Tibial artery (tissue), 4 donors: ENCODE data around the gene FAM187B.
"Not testable (repeated sequence)": the region's sequence is repeated elsewhere in the genome, so short reads cannot be mapped to it uniquely, and the experiment has no call there.

Source experiments
- DNase-seq, 2 donors: peaks; one replicate each; pipeline ENCODE4 v3.0.0-alpha.2; 2019
- H3K27ac ChIP-seq, 2 donors: fragments of 200-600 bp; sonication (generic) in 1 of 2; 1 replicate in 1 of 2; 2 replicates in 1 of 2; pipeline ENCODE4 v1.5.1; 2018 to 2019; ENCODE audit warnings: mild to moderate bottlenecking in 1 of 2
- H3K27me3 ChIP-seq, 2 donors: fragments of 200-600 bp; sonication (generic) in 1 of 2; one replicate each; pipeline versions ENCODE4 v1.5.1 to v1.6.0; 2016 to 2019
- H3K36me3 ChIP-seq, 3 donors: fragments of 200-600 bp; sonication (generic) in 2 of 3; one replicate each; pipeline ENCODE4 v1.5.1; 2016 to 2019; ENCODE audit warnings: mild to moderate bottlenecking in 2 of 3
- H3K4me1 ChIP-seq, 4 donors: fragments of 200-600 bp; sonication (generic) in 2 of 4; 1 replicate in 3 of 4; 2 replicates in 1 of 4; pipeline ENCODE4 v1.5.1; 2016 to 2019
- H3K4me3 ChIP-seq, 2 donors: fragments of 200-600 bp; sonication (generic) in 1 of 2; 1 replicate in 1 of 2; 2 replicates in 1 of 2; pipeline ENCODE4 v1.5.1; 2018 to 2019; ENCODE audit warnings: mild to moderate bottlenecking in 2 of 2
- H3K9me3 ChIP-seq, 3 donors: fragments of 200-600 bp; sonication (generic) in 1 of 3; one replicate each; pipeline ENCODE4 v1.5.1; 2016 to 2019
- intact Hi-C: fragments of 100-400 bp; cut with DNase I; formaldehyde crosslinking; loops from one replicate; pipeline ENCODE4 v1.15.0; 2023; ENCODE audit warnings: low total_unique reads
- TF ChIP-seq, protein P1 (sequence below), 2 experiments: fragments of 200-600 bp in 1 of 2; fragments of 450-650 bp in 1 of 2; IDR thresholded peaks; one replicate each; pipeline ENCODE4 v1.5.1; 2017 to 2019; ENCODE audit warnings: antibody characterized with exemption in 2 of 2, mild to moderate bottlenecking in 1 of 2, moderate library complexity in 1 of 2

FAM187B gene

DNA sequence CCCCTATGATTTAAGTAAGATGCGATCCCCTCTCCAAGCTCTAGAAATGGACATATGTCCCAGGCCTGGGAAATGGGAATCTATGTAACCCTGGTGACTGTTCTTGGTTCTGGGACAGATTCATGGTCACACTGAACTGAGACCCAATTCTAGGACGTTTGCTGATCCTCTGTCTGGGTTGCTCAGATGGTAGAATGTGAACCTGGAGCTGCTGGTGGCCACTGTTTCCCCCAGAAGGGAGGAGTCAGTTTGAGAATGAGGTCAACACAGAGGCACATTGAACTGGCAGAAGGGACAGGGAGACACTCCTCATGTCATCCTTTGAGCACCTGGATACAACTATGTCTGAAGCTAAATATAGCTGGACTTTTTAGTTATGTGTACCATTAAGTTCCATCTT lies 29.1 kb downstream of the FAM187B start:
- H3K4me1 ChIP-seq, result no peaks in the 10 kb centered on the region
- intact Hi-C loops, result no loop called here
- H3K27ac ChIP-seq, result no peak overlapping the region
- no peaks in the 10 kb centered on the region for H3K36me3 ChIP-seq
- no peaks in the 10 kb centered on the region for H3K9me3 ChIP-seq
- peaks cover 0 to 7% of the 10 kb centered on the region in 2 donors for H3K27me3 ChIP-seq
- no peak overlapping the region for H3K4me3 ChIP-seq
- no peak for DNase-seq
- TF ChIP-seq, protein P1, sequence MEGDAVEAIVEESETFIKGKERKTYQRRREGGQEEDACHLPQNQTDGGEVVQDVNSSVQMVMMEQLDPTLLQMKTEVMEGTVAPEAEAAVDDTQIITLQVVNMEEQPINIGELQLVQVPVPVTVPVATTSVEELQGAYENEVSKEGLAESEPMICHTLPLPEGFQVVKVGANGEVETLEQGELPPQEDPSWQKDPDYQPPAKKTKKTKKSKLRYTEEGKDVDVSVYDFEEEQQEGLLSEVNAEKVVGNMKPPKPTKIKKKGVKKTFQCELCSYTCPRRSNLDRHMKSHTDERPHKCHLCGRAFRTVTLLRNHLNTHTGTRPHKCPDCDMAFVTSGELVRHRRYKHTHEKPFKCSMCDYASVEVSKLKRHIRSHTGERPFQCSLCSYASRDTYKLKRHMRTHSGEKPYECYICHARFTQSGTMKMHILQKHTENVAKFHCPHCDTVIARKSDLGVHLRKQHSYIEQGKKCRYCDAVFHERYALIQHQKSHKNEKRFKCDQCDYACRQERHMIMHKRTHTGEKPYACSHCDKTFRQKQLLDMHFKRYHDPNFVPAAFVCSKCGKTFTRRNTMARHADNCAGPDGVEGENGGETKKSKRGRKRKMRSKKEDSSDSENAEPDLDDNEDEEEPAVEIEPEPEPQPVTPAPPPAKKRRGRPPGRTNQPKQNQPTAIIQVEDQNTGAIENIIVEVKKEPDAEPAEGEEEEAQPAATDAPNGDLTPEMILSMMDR (IDR thresholded peaks at IDR 0.05), result no peak

DNA sequence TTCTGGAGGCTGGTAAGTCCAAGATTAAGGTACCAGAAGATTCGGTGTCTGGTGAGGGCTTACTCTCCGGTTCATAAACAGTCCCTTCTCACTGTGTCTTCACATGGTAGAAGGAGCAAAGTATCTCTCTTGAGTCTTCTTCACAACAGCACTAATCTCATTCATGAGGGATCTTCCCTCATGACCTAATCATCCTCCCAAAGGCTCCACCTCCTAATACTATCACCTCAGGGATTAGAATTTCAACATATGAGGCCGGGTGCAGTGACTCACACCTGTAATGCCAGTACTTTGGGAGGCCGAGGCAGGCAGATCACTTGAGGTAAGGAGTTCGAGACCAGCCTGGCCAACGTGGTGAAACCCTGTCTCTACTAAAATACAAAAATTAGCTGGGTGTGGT lies 31.7 kb downstream of the FAM187B start:
- DNase-seq, H3K9me3 ChIP-seq, intact Hi-C loops, H3K4me3 ChIP-seq, H3K27ac ChIP-seq, H3K4me1 ChIP-seq, H3K36me3 ChIP-seq, H3K27me3 ChIP-seq: not testable (repeated sequence)

DNA sequence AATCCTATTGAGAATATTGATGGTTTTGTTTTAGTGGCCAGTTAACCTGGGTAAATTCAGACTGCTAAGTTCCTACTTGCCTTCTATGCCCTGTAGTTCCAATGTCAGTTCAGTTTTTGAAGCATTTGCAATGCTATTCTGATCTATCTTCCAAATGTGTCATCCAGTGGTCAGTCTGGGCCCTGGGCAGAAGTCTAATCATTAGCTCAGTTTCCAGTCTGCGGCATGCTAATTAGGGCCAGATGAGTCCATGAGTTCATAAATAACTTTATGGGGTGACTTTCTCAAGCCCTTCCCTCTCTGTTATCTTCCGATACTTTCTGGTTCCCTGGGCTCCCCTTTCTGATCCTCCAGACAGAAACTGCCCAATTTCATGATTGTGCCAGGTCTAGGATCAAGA lies 32.7 kb downstream of the FAM187B start:
- Histone ChIP-seq H3K9me3 (peaks cover 0 to 10% (median 0%) of the 10 kb centered on the region in 3 donors), H3K4me3 (no peak overlapping the region), H3K4me1 (no peaks in the 10 kb centered on the region), H3K27me3 (peaks cover 0 to 8% of the 10 kb centered on the region in 2 donors), H3K36me3 (no peaks in the 10 kb centered on the region), H3K27ac (no peak overlapping the region)
- intact Hi-C loops, result no loop called here
- no peak for DNase-seq
- TF ChIP-seq, protein P1 (IDR thresholded peaks at IDR 0.05), result no peak

DNA sequence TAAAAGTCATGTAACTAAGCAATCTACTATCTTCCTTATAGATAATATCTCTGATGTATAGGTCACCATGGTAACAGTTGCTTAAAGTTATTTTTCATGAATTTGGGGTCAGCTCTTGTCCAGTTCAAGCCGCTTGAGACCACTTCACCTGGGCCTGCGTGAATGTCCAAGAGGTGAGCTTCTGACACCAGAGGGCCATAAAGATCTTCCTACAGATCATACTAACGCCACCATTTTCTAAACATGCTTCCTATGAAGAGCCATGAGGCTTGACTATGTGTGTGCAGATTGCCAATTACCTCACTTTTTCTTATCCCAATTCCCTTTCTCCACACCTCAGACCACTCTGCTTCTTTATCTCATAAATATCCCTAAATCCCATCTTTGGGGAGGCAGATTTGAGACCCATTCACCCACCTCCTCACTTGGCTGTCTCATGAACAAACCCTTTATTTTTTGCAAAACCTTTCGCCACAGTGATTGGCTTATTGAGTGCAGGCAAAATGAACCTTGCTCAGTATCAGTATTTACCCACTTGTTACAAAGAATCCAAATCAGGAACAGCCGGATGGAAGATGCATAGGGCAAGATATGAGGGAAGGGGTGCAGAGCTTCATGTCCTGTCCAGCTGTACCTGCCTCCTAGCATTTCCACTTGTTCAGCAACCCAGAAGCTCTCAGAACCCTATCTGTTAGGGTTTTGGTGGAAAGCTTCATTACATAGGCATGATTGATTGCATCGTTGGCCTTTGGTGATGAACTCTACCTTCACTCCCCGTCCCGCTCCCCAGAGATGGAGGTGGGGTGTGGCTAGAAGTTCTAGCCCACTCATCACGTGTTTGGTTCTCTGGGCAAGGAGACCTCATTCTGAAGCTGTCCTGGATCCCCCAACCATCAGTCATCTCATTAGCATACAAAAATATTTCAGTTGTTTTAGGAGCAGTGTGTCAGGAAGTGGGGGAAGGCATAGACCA lies 34.2 kb downstream of the FAM187B start:
- DNase-seq, result no peak
- H3K9me3 ChIP-seq, result peaks cover 0 to 10% (median 0%) of the 10 kb centered on the region in 3 donors
- no peak overlapping the region for H3K27ac ChIP-seq
- peaks cover 0 to 8% of the 10 kb centered on the region in 2 donors for H3K27me3 ChIP-seq
- no peak overlapping the region for H3K4me3 ChIP-seq
- no peaks in the 10 kb centered on the region for H3K36me3 ChIP-seq
- H3K4me1 ChIP-seq, result no peaks in the 10 kb centered on the region
- TF ChIP-seq, protein P1 (IDR thresholded peaks at IDR 0.05), result no peak
- intact Hi-C loops, result no loop called here

DNA sequence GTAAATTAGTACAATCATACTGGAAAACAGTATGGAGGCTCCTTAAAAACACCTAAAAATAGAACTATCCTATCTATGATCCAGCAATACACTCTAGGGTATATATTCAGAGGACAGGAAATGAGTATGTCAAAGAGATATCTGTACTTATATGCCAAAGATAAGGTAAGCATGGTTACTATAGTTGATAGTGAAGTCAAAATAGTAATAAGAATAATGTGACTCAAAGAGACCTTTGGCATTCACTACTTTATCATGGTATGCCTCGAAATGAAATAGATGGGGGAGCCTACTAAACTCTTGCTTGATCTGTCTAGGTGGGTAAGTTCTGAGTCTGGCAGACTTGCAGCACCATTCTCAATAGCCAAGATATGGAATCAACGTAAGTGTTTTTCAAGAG lies 43.7 kb downstream of the FAM187B start:
- no peaks in the 10 kb centered on the region for H3K36me3 ChIP-seq
- H3K27me3 ChIP-seq, result peaks cover 0 to 3% of the 10 kb centered on the region in 2 donors
- H3K4me1 ChIP-seq, result no peaks in the 10 kb centered on the region
- TF ChIP-seq, protein P1 (IDR thresholded peaks at IDR 0.05), result no peak
- peaks cover 2 to 7% (median 6%) of the 10 kb centered on the region in 3 donors for H3K9me3 ChIP-seq
- intact Hi-C loops, result no loop called here
- no peak overlapping the region for H3K4me3 ChIP-seq
- H3K27ac ChIP-seq, result no peak overlapping the region
- no peak for DNase-seq

DNA sequence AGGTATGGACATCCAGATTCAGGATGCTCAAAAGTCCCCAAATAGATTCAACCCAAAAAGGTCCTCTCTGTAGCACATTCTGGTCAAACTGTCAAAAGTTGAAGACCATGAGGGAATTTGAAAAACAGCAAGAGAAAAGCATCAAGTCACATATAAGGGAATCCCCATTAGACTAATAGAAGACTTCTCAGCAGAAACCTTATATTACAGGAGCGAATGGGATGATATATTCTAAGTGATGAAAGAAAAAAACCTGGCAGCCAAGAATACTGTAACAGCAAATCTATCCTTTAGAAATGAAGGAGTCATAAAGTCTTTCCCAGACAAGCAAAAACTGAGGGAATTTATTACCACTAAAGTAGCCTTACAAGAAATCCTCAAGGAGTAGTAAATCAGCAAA lies 44.3 kb downstream of the FAM187B start:
- H3K27ac ChIP-seq, result no peak overlapping the region
- H3K36me3 ChIP-seq, result no peaks in the 10 kb centered on the region
- peaks cover 0 to 3% of the 10 kb centered on the region in 2 donors for H3K27me3 ChIP-seq
- intact Hi-C loops, result no loop called here
- H3K9me3 ChIP-seq, result peaks cover 2 to 7% (median 6%) of the 10 kb centered on the region in 3 donors
- TF ChIP-seq, protein P1 (IDR thresholded peaks at IDR 0.05), result no peak
- DNase-seq, result no peak
- no peaks in the 10 kb centered on the region for H3K4me1 ChIP-seq
- no peak overlapping the region for H3K4me3 ChIP-seq
